ENCODE data around the gene FTH1.

Gene FTH1

GRCh38 chr11:61947486-61948210, 19.8 kb downstream of the FTH1 start:
- DNase-seq: peak; percentile 27

DNA sequence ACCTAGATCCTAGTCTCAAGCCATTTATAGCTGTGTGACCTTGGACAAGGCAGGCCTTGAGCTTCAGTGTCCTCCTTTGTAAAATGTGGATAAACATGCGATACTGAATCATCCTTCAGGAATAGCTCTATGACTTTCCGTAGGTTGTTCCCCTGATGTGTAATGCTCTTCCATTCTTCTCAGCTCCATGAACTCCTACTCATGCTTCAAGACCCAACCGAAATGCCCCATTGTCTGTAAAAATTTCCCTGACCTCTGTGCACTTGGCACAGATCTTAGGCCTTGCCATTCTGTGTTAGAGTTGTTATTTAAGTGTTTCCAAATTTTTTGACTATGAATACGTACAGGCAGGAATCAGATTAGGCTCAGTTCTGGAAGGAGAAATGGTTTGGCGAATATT, 20.5 kb downstream of the FTH1 start:
- DNase-seq: no peak

DNA sequence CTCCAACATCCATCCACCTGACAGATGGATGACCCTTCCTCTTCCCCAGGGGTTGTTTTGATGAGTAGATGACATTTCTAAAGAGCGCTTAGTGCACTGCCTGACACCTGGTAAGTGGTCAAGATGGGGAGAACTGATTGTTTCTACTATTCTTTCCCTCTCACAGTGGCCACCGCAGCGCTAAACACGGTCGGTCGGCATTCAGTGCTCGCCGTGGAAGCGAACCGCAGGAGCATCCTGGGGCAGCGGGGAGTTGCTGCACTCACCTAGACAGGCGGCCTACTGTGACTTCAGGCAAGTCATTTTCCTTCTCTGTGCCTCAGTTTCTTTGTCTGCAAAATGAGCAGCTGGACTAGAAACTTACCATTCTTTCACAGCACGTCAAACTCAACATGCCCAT, 22.2 kb downstream of the FTH1 start:
- DNase-seq: no peak

DNA sequence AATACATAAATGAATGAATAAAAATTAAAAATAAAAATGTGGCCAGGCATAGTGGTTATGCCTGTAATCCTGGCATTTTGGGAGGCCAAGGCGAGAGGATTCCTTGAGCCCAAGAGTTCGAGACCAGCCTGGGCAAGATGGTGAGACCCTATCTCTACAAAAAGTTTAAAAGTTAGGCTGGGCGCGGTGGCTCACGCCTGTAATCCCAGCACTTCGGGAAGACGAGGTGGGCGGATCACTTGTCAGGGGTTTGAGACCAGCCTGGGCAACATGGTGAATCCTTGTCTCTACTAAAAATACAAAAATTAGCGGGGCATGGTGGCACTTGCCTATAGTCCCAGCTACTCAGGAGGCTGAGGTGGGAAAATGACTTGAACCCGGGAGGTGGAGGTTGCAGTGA, 27.0 kb downstream of the FTH1 start:
- DNase-seq: no peak

DNA sequence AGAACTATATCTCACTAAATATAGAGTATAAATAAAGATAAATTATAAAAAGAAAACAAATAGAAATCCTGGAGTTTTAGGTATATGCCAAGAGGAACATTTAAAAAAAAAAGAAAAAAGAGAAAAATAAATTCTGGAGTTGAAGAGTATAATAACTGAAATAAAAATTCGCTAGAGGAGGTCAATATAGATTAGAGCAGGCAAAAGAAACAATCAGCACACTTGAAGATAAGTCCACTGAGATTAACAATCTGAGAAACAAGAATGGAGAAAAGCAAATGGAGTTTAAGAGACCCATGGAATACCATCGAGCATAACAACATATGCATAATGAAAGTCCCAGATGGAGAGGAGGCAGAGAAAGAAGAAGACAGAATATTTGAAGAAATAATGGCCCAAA, 31.6 kb downstream of the FTH1 start:
- DNase-seq: no peak

DNA sequence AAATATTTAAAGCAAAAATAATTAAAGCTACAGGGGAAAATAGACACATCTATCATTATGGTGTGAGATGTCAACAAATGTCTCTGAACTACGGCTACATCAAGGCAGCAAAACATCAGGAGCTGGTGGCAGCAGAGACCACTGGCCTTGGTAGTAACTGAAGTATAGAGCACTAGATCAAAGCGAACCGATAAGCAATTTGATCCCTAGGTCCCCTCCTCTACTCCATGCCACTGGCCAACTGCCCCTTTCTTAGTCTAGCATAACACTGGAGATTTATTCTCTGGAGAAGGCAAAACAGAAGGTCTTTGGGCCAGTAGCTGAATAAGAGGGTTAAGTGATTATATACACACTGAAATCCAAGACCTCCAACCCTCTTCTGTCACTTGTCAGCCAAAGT, 36.5 kb downstream of the FTH1 start:
- DNase-seq: no peak

- DNase-seq: no peak
These were observed 38.8 kb downstream of the FTH1 start for GRCh38 chr11:61928606-61929005.

DNA sequence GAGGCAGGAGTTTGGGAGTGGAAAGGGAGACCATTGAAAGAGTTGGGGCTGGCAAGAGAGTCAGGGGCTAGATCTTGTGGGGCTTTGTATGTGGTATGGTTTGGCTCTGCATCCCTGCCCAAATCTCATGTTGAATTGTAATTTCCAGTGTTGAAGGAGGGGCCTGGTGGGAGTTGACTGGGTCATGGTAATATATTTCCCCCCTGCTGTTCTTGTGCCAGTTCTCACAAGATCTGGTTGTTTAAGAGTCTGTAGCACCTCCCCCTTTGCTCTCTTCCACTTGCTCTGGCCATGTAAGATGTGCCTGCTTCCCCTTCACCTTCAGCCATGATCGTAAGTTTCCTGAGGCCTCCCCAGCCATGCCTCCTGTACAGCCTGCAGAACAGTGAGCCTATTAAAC, 39.9 kb downstream of the FTH1 start:
- no peak for DNase-seq

- DNase-seq: no peak
These were observed 41.2 kb downstream of the FTH1 start for GRCh38 chr11:61926235-61926634.

DNA sequence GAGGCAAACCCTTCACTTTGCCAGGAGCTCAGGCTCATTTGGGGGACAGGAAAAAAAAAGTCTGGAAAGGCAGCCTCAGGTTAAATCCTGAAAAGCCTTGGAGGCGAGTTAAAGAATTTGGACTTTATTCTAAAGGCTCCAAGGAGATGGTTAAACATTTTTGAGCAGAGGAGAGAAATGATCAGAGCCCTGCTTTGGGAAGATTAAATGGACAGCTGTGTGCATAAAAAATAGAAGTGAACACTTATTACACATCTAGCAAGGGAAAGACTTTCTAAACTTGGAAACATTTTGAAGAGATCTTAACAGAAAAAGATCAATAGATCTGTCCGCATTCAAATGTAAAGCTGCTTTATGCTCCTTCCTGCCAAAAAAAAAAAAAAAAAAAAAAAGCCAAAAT, 41.7 kb downstream of the FTH1 start:
- DNase-seq: no peak

DNA sequence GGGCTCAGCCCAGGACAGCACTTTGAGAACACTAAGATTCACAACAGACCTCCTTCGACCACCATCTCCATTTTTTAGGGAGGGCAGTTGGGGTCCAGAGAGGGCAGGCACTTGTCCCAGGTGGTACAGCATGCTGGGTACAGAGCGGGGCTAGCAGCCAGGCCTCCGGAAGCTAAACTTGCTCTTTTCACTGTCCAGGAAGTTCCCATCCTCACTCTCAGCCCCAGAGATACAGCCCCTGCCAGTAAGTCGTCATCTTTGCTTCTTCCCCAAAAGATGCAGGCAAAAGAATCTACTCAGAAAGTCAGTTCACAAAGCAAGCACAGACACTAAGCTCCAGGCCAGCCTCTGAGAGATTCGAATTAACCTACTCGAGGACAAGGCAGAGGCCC, 43.4 kb downstream of the FTH1 start:
- DNase-seq: no peak

GRCh38 chr11:61923166-61924063, 44.0 kb downstream of the FTH1 start:
- DNase-seq: no peak

DNA sequence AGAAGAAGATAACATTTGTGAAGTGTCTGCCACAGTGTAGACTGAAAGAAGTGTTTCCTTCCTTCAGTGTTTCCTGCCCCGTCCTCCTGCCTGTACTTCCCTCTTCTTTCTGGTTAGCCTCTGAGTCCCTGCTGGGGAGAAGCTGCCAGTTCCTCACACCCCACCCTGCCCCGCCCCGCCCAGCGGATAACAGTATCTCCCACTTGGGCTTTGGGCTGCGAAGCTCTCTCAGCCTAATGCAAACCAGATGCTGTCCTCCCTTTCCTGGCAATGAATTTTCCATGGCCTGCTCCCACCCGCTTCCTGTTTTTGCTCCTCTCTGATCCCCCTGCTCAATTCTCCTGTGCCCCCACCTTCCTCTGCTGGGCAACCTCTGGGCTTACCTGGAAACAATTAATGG, 44.9 kb downstream of the FTH1 start:
- no peak for DNase-seq

- DNase-seq: no peak
These were observed 46.0 kb downstream of the FTH1 start for GRCh38 chr11:61921446-61921845.

- DNase-seq: no peak
These were observed 47.5 kb downstream of the FTH1 start for GRCh38 chr11:61919705-61920631.

GRCh38 chr11:61918938-61919704, 48.3 kb downstream of the FTH1 start:
- DNase-seq: no peak

- no peak for DNase-seq
These were observed 49.0 kb downstream of the FTH1 start for GRCh38 chr11:61918251-61918937.

DNA sequence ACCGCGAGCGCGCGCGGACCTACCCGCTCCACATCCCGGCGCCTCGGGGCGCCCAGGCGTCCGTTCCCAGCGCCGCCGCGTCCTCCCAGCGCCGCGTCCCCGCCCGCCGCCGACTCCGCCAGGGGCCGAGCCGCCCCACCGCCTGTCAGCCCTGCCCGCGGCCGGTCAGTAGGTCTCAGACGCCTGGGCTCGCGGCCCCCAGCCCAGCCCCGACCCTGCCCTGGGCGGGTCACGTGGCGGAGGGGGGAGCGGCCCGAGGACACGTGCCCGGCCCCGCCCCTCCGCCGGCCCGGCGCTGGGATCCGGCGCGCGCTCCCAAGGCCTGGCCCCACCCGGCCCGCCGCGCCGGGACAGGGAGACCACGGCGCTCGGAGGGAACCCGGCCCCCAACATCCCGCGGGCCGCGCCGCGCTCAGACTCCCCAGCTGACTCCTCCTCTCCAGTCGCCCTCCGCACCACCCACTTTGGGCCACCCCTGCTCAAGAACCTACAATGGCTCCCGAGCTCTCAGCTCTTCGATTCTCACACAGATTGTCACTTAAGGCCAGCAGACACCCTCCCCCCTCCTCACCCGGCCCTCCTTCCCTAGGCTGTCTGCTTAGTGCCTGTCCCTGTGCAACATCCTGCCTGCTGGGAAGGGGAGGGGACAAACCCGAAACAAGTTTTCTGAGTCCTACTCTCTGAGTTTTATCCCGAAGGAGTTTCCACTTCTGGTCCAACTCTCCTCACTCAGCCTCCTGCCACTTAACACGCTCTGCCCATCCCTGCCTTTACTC, 49.9 kb downstream of the FTH1 start, which contains the start of gene RAB3IL1:
RAB3IL1 (minus strand) TSS at position 233 of the 776 bp plus-strand sequence; CDS start at position 34, 199 bp downstream.
- DNase-seq: no peak

GRCh38 chr11:61916737-61917333, 50.6 kb downstream of the FTH1 start:
- no peak for DNase-seq

DNA sequence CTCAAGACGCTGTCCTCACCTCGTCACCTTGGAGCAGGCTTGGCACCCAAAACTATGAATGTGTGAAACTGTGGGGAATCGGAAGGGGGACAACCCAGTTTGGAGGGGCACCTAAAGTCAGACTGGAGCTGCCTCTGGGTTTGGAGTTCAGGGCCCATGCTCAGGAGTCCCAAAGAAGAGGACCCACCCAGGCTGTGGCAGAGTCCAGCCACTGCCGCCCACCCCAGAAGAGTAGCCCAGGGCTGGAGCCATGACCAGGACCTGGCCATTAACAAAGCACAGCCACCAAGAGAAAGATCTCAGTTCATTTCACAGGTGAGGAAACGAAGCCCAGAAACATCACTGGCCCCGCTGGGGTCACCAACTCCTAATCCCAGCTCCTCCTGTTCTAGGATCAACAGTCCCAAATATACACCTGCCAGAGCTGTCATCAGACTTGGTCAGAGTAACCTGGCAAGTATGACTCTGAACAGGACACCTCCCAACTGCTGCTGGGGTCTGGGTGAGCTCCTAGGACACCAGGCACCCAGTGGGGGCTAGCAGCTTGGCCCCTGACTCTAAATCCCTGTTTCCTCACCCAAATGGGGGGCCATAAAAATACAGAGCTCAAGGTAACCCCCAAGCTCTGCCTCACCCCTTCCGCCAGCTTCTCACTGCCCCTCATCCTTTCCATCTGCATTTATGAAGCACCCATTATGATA, 52.8 kb downstream of the FTH1 start:
- DNase-seq: no peak

Measured in NCI-H1048 (cell line).